ENCODE measurements around the gene PTPRC.

DNA sequence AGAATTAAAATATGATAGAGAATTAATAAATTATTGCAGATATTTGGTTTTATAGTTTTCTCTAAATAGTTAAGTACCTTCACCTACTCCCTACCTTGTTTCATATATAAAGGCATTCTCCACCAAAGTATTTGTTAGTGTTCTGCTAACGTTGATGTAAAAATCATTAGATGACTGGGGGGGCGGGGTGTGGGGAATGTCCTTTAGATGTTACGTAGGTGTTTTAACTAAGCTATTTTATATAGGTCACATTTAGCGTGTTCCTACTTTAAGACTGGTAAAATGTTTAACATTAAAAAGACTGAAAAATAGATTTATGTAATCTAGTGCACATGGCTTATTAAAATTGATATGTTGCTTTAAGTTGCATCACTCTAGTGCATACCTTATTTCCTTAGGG, 48.6 kb downstream of the PTPRC start:
- TF ChIP-seq, protein P1, sequence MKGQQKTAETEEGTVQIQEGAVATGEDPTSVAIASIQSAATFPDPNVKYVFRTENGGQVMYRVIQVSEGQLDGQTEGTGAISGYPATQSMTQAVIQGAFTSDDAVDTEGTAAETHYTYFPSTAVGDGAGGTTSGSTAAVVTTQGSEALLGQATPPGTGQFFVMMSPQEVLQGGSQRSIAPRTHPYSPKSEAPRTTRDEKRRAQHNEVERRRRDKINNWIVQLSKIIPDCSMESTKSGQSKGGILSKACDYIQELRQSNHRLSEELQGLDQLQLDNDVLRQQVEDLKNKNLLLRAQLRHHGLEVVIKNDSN (IDR thresholded peaks at IDR 0.05) = no peak
- TF ChIP-seq NFIC (IDR thresholded peaks at IDR 0.05) = no peak
- TF ChIP-seq, protein P2, sequence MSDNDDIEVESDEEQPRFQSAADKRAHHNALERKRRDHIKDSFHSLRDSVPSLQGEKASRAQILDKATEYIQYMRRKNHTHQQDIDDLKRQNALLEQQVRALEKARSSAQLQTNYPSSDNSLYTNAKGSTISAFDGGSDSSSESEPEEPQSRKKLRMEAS (IDR thresholded peaks at IDR 0.05) = no peak
- TF ChIP-seq RAD21 (IDR thresholded peaks at IDR 0.05; ENCODE audit: low read depth) = no peak
- no peak for TF ChIP-seq ZBTB7A (IDR thresholded peaks at IDR 0.05; ENCODE audit: low read depth)
- TF ChIP-seq, protein P3, sequence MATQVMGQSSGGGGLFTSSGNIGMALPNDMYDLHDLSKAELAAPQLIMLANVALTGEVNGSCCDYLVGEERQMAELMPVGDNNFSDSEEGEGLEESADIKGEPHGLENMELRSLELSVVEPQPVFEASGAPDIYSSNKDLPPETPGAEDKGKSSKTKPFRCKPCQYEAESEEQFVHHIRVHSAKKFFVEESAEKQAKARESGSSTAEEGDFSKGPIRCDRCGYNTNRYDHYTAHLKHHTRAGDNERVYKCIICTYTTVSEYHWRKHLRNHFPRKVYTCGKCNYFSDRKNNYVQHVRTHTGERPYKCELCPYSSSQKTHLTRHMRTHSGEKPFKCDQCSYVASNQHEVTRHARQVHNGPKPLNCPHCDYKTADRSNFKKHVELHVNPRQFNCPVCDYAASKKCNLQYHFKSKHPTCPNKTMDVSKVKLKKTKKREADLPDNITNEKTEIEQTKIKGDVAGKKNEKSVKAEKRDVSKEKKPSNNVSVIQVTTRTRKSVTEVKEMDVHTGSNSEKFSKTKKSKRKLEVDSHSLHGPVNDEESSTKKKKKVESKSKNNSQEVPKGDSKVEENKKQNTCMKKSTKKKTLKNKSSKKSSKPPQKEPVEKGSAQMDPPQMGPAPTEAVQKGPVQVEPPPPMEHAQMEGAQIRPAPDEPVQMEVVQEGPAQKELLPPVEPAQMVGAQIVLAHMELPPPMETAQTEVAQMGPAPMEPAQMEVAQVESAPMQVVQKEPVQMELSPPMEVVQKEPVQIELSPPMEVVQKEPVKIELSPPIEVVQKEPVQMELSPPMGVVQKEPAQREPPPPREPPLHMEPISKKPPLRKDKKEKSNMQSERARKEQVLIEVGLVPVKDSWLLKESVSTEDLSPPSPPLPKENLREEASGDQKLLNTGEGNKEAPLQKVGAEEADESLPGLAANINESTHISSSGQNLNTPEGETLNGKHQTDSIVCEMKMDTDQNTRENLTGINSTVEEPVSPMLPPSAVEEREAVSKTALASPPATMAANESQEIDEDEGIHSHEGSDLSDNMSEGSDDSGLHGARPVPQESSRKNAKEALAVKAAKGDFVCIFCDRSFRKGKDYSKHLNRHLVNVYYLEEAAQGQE (IDR thresholded peaks at IDR 0.05; ENCODE audit: low read depth) = no peak
- TF ChIP-seq YY1 (IDR thresholded peaks at IDR 0.05; ENCODE audit: low read depth) = no peak
- TF ChIP-seq TEAD4 (IDR thresholded peaks at IDR 0.05) = no peak
- TF ChIP-seq EGR1 (IDR thresholded peaks at IDR 0.05) = no peak
- no peak for TF ChIP-seq CREB1 (IDR thresholded peaks at IDR 0.05; ENCODE audit: low read depth)
- TF ChIP-seq CEBPB (IDR thresholded peaks at IDR 0.05) = no peak
- no peak for TF ChIP-seq TCF12 (IDR thresholded peaks at IDR 0.05; ENCODE audit: low read depth)
- TF ChIP-seq TAF1 (IDR thresholded peaks at IDR 0.05; ENCODE audit: low read depth) = no peak
- no peak for TF ChIP-seq EP300 (IDR thresholded peaks at IDR 0.05; ENCODE audit: borderline replicate concordance)

Data from Ishikawa (cell line).